HepG2 (cell line): ENCODE measurements around the gene CCT3. TPM values are rescaled to one million over a fixed set of nuclear protein-coding genes. Genes with fewer than 3 reads are reported as not detected.

Experiments used
- CAMTA2 ChIP-seq: sonication (generic); formaldehyde crosslinking; IDR thresholded peaks from 2 replicates; pipeline ENCODE4 v1.4.0; 2020; ENCODE audit warnings: mild to moderate bottlenecking, missing genetic modification reagents, borderline replicate concordance
- CENPX ChIP-seq: sonication (generic); formaldehyde crosslinking; IDR thresholded peaks from 2 replicates; pipeline ENCODE4 v1.9.0; 2021; ENCODE audit warnings: mild to moderate bottlenecking, missing genetic modification reagents, moderate library complexity
- ELF3 ChIP-seq: IDR thresholded peaks from 2 replicates; pipeline ENCODE4 v1.6.1; 2016; ENCODE audit warnings: missing genetic modification reagents, missing compliant biosample characterization
- FIP1L1 ChIP-seq: fragments of 200-400 bp; formaldehyde crosslinking; IDR thresholded peaks from 2 replicates; pipeline ENCODE4 v1.6.1; 2018; ENCODE audit warnings: low read depth, mild to moderate bottlenecking, low read length, moderate library complexity, borderline replicate concordance; ENCODE audit not compliant: insufficient read depth
- FOXM1 ChIP-seq: sonication (generic); formaldehyde crosslinking; IDR thresholded peaks from 2 replicates; pipeline ENCODE4 v1.5.0; 2020; ENCODE audit warnings: missing genetic modification reagents
- HNF4G ChIP-seq, 2 experiments: sonication (generic) in 1 of 2; formaldehyde crosslinking in 1 of 2; IDR thresholded peaks; 2 replicates each; pipeline versions ENCODE4 v1.4.0 to v1.6.1; 2011 to 2020; ENCODE audit warnings: borderline replicate concordance in 2 of 2, low read depth in 2 of 2, mild to moderate bottlenecking in 2 of 2, low read length in 1 of 2, missing genetic modification reagents in 1 of 2, moderate library complexity in 1 of 2
- IKZF1 ChIP-seq: fragments of 450-650 bp; IDR thresholded peaks from 2 replicates; pipeline ENCODE4 v1.7.1; 2016
- NFE2L2 ChIP-seq: fragments of 150-350 bp; IDR thresholded peaks from 2 replicates; pipeline ENCODE4 v1.6.1; 2014; ENCODE audit warnings: low read length
- PHF8 ChIP-seq: sonication (generic); formaldehyde crosslinking; IDR thresholded peaks from 2 replicates; pipeline ENCODE4 v1.5.0; 2020; ENCODE audit warnings: missing genetic modification reagents
- PREB ChIP-seq: sonication (generic); formaldehyde crosslinking; IDR thresholded peaks from 2 replicates; pipeline ENCODE4 v1.4.0; 2020; ENCODE audit warnings: missing genetic modification reagents
- SAP130 ChIP-seq: IDR thresholded peaks from 2 replicates; pipeline ENCODE4 v1.6.1; 2016; ENCODE audit warnings: low read depth
- ZBTB21 ChIP-seq: sonication (generic); formaldehyde crosslinking; IDR thresholded peaks from 2 replicates; pipeline ENCODE4 v1.4.0; 2020; ENCODE audit warnings: missing genetic modification reagents
- ZBTB42 ChIP-seq: sonication (generic); formaldehyde crosslinking; IDR thresholded peaks from 2 replicates; pipeline ENCODE4 v1.5.0; 2020; ENCODE audit warnings: mild to moderate bottlenecking, missing genetic modification reagents
- ZNF142 ChIP-seq: sonication (generic); formaldehyde crosslinking; IDR thresholded peaks from 2 replicates; pipeline ENCODE4 v1.4.0; 2020; ENCODE audit warnings: missing genetic modification reagents
- ZNF614 ChIP-seq: IDR thresholded peaks from 2 replicates; pipeline ENCODE4 v1.6.1; 2018; ENCODE audit warnings: missing biosample characterization, missing genetic modification reagents, inconsistent platforms, borderline replicate concordance
- ZNF644 ChIP-seq: IDR thresholded peaks from 2 replicates; pipeline ENCODE4 v1.6.1; 2016; ENCODE audit warnings: low read depth
- ZNF652 ChIP-seq: IDR thresholded peaks from 2 replicates; pipeline ENCODE4 v1.6.1; 2016; ENCODE audit warnings: low read depth, borderline replicate concordance
- ZNF841 ChIP-seq: sonication (generic); formaldehyde crosslinking; IDR thresholded peaks from 2 replicates; pipeline ENCODE4 v1.8.1; 2023; ENCODE audit warnings: missing genetic modification reagents, borderline replicate concordance
- polyA plus RNA-seq, 8 experiments: library from polyadenylated mRNA; depleted of rRNA in 3 of 8; stranded (reverse) in 7 of 8; unstranded in 1 of 8; fragments of >200 nt; fragmentation: Illumina TruSeq in 4 of 8; extraction: Trizol in 4 of 8; gene quantifications; 2 replicates each; pipeline versions ENCODE4 v1.2.1 to v1.2.3, GENCODE V29; 2011 to 2016; ENCODE audit warnings: low read depth in 4 of 8, missing spikeins in 1 of 8, mixed read lengths in 1 of 8; ENCODE audit not compliant: insufficient read depth in 1 of 8
- total RNA-seq, 5 experiments: library from RNA; depleted of rRNA; stranded (reverse); fragments of >200 nt; fragmentation: Illumina TruSeq; extraction: Trizol; gene quantifications; 2 replicates each; pipeline ENCODE4 v1.2.3, GENCODE V29; 2016; ENCODE audit warnings: low read depth in 1 of 5
- TF ChIP-seq, protein P1 (sequence below): sonication (generic); formaldehyde crosslinking; IDR thresholded peaks from 2 replicates; pipeline ENCODE4 v1.4.0; 2020; ENCODE audit warnings: missing genetic modification reagents
- TF ChIP-seq, protein P2 (sequence below): sonication (generic); formaldehyde crosslinking; IDR thresholded peaks from 2 replicates; pipeline ENCODE4 v1.8.1; 2023; ENCODE audit warnings: mild to moderate bottlenecking, inconsistent platforms, moderate library complexity, missing genetic modification reagents, borderline replicate concordance

The CCT3 gene
- total and polyA plus RNA-seq, 2 of the 13 experiments (the other 11 are each of a cell fraction or from before 2014, with no cell fraction given), result 319 to 615 TPM

DNA sequence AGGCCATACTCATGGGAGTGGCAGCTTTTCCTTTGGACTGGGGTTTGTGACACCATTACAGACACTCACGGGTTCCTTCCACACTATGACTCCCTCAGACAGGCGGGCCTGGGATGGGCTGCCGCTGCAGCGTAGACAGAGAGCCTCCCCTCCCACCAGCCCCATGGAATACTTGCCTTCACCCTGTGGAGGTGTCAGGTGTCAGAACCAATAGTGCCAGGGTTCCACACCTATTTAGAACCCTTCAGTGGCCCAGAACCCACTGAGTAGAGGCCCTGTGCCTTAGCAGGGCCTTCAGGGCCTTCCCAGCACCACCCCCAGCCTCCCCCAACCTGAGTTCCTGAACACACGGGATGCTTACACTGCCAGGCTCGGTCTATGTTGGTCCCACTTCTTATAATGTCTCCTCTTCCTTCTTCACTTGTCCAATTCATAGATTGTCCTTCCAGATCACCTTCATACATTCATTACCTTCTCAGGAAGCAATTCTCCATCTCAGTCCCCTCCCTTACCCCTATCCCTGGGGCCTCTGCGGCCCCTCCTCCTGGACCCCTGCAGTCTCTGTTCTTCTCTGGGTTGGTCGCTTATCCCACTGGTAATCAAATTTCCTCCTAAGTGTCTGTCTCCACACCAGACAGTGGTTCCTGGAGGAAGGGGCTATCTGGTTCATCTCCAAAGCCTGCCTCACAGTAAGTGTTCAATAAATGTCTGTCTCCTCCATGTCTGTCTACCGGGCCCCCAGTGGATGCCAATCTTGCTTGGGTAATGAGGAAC lies 29.5 kb upstream of the CCT3 start (continued):
- TF ChIP-seq HNF4G (IDR thresholded peaks at IDR 0.05; ENCODE audit: borderline replicate concordance, low read depth, low read length), result no peak
- TF ChIP-seq HNF4G (CRISPR knock-in tag; IDR thresholded peaks at IDR 0.05; ENCODE audit: borderline replicate concordance, low read depth), result no peak
- peak; percentile 17; the same call in 1 of the 2 replicates for TF ChIP-seq SAP130 (CRISPR knock-in tag)
- TF ChIP-seq CENPX, result no peak
- TF ChIP-seq PREB (CRISPR knock-in tag), result no peak
- no peak for TF ChIP-seq FOXM1 (CRISPR knock-in tag)
- TF ChIP-seq PHF8 (CRISPR knock-in tag), result no peak
- TF ChIP-seq ZBTB42 (CRISPR knock-in tag), result no peak
- TF ChIP-seq, protein P1, sequence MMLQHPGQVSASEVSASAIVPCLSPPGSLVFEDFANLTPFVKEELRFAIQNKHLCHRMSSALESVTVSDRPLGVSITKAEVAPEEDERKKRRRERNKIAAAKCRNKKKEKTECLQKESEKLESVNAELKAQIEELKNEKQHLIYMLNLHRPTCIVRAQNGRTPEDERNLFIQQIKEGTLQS, result no peak
- TF ChIP-seq FIP1L1, result no peak
- no peak for TF ChIP-seq ZNF644 (CRISPR knock-in tag)
- TF ChIP-seq IKZF1, result no peak
- TF ChIP-seq ZNF652 (CRISPR knock-in tag), result no peak
- no peak for TF ChIP-seq NFE2L2
- no peak for TF ChIP-seq ZBTB21 (CRISPR knock-in tag)
- no peak for TF ChIP-seq ZNF614 (CRISPR knock-in tag)
- no peak for TF ChIP-seq CAMTA2 (CRISPR knock-in tag)
- TF ChIP-seq, protein P2, sequence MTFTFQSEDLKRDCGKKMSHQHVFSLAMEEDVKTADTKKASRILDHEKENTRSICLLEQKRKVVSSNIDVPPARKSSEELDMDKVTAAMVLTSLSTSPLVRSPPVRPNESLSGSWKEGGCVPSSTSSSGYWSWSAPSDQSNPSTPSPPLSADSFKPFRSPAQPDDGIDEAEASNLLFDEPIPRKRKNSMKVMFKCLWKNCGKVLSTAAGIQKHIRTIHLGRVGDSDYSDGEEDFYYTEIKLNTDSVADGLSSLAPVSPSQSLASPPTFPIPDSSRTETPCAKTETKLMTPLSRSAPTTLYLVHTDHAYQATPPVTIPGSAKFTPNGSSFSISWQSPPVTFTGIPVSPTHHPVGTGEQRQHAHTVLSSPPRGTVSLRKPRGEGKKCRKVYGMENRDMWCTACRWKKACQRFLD, result no peak
- no peak for TF ChIP-seq ZNF841 (CRISPR knock-in tag)
- no peak for TF ChIP-seq ZNF142 (CRISPR knock-in tag)
- no peak for TF ChIP-seq ELF3 (CRISPR knock-in tag)
